ENCODE measurements around the gene EDC4. TPM values are rescaled to one million over a fixed set of nuclear protein-coding genes. Genes with fewer than 3 reads are reported as not detected.
A peak's percentile ranks its signal among the peaks of the same experiment; 100 is the strongest.
"Not testable (repeated sequence)": the region's sequence is repeated elsewhere in the genome, so short reads cannot be mapped to it uniquely, and the experiment has no call there.

EDC4 gene
- total RNA-seq, 4 donors from 2014 or later: 27.3 to 92.2 (median 43.0) TPM

GRCh38 chr16:67907397-67908180 lies 34.7 kb downstream of the EDC4 start:
- ATAC-seq (ENCODE audit: low FRiP score) (no peak), DNase-seq (ENCODE audit: low spot score) (no peak)
- TF ChIP-seq, protein P1, sequence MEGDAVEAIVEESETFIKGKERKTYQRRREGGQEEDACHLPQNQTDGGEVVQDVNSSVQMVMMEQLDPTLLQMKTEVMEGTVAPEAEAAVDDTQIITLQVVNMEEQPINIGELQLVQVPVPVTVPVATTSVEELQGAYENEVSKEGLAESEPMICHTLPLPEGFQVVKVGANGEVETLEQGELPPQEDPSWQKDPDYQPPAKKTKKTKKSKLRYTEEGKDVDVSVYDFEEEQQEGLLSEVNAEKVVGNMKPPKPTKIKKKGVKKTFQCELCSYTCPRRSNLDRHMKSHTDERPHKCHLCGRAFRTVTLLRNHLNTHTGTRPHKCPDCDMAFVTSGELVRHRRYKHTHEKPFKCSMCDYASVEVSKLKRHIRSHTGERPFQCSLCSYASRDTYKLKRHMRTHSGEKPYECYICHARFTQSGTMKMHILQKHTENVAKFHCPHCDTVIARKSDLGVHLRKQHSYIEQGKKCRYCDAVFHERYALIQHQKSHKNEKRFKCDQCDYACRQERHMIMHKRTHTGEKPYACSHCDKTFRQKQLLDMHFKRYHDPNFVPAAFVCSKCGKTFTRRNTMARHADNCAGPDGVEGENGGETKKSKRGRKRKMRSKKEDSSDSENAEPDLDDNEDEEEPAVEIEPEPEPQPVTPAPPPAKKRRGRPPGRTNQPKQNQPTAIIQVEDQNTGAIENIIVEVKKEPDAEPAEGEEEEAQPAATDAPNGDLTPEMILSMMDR (IDR thresholded peaks at IDR 0.05): no peak

- ATAC-seq (ENCODE audit: low FRiP score): peak; percentile 41
- no peak for DNase-seq (ENCODE audit: low spot score)
- TF ChIP-seq, protein P1 (IDR thresholded peaks at IDR 0.05): no peak
Measured at GRCh38 chr16:67909056-67909742, 36.3 kb downstream of the EDC4 start.

DNA sequence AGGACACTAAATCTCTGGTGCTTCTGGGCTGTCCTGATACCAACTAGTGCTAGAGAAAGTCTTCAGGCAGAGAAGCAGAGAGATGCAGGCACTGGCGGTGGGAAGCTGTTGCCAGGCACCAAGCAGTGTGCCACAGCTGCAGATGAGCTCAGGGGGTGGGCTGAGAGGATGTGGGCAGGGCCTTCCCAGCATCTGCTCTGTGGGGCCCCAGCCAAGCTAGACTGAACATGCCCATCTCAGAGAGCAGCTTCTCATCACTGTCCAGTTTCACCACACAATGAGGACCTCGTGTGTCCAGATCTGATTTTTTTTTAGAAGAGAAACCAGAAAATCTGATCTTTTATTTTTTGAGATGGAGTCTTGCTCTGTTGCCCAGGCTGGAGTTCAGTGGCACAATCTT lies 37.3 kb downstream of the EDC4 start:
- TF ChIP-seq, protein P1 (IDR thresholded peaks at IDR 0.05): no peak
- ATAC-seq (ENCODE audit: low FRiP score) (no peak), DNase-seq (ENCODE audit: low spot score) (no peak)

DNA sequence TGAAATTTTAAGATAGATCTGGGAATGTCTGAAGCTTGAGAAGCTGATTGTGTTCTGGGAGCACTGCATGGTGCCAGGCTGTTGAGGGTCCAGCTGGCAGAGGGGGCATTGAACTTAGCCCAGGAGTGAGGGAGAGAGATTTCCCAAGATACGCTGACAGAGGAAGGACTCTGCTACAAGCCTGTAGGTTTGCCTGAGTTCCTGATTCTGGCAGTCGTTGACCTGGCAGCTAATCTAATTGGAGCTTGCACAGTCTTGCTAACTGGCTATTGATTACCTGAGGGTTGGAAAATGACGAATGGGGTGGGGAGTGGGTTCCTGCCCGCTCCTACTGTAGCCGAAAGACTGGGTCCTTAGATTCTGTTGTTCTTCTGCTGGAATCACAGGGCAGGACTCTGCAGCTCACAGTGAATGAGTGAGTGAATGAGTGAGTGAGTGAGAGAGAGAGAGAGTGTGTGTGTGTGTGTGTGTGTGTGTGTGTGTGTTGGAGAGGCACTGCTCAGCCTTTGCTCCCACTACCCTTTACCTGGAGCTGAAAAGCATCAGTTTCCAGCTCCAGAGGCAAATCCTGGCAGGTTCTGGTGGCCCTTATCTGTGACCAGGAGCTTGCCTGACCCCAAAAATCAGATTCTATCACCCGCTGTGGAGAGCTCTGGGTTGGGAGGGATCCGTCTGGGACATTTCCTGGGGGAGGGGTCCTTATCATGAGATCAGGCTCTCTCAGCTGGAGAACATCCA lies 42.1 kb downstream of the EDC4 start:
- DNase-seq (ENCODE audit: low spot score) (no peak), ATAC-seq (ENCODE audit: low FRiP score) (no peak)
- TF ChIP-seq, protein P1 (IDR thresholded peaks at IDR 0.05): no peak

GRCh38 chr16:67915496-67915769 lies 42.6 kb downstream of the EDC4 start:
- not testable (repeated sequence) for DNase-seq (ENCODE audit: low spot score)

GRCh38 chr16:67915831-67916723 lies 43.2 kb downstream of the EDC4 start:
- ATAC-seq (ENCODE audit: low FRiP score) (no peak), DNase-seq (ENCODE audit: low spot score) (no peak)
- TF ChIP-seq, protein P1 (IDR thresholded peaks at IDR 0.05): no peak

More at GRCh38 chr16:67915496-67915769, 42.6 kb downstream of the EDC4 start:
- ATAC-seq (ENCODE audit: low FRiP score): not testable (repeated sequence)

Measured in omental fat pad (tissue), 4 donors.